Activated effector memory CD4-positive, alpha-beta T cell treated with anti-CD3 and anti-CD28 coated beads, Interleukin-2, amount 50 U/mL, for 16 hours (primary cell): ENCODE results near the gene GOLGA3.
"Not testable (repeated sequence)": the region's sequence is repeated elsewhere in the genome, so short reads cannot be mapped to it uniquely, and the experiment has no call there.

ENCODE experiments used
- DNase-seq: peaks from one replicate; pipeline ENCODE4 v3.0.0-alpha.2; 2020

Gene GOLGA3

DNA sequence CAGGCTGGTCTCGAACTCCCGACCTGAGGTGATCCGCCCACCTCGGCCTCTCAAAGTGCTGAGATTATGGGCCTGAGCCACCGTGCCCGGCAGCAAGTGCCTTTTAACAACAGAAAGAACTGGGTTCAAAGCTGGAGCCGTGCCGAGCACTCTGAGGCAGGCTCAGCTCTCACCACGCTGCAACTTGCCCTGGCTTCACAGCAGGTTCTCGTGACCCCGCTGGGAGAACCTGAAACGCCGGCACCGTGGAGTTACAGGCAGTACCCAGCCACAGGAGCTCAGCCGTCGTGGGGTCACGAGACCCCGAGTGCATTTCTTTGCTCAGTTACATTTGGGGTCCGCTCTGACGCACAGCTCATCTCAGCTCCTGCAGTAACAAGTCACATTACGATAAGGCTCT lies 14.4 kb downstream of the GOLGA3 start:
- no peak for DNase-seq

GRCh38 chr12:132813443-132813842 lies 15.2 kb downstream of the GOLGA3 start:
- no peak for DNase-seq

- no peak for DNase-seq
Observed at GRCh38 chr12:132812631-132813305, 15.9 kb downstream of the GOLGA3 start.

DNA sequence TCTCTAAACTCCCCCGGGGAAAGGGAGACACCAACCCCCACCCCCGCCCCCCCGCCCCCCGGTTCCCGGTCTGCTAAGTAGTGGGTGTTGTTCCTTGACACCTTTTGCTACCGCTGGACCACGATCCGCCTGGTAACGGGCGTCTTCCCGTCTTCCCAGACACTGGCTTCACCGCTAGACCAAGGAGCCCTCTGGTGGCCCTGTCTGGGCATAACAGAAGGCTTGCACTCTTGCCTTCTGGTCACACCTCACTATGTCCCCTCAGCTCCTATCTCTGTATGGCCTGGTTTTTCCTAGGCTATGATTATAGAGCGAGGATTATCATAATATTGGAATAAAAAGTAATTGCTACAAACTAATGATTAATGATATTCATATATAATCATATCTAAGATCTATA lies 19.3 kb downstream of the GOLGA3 start:
- peak; percentile 69 for DNase-seq

DNA sequence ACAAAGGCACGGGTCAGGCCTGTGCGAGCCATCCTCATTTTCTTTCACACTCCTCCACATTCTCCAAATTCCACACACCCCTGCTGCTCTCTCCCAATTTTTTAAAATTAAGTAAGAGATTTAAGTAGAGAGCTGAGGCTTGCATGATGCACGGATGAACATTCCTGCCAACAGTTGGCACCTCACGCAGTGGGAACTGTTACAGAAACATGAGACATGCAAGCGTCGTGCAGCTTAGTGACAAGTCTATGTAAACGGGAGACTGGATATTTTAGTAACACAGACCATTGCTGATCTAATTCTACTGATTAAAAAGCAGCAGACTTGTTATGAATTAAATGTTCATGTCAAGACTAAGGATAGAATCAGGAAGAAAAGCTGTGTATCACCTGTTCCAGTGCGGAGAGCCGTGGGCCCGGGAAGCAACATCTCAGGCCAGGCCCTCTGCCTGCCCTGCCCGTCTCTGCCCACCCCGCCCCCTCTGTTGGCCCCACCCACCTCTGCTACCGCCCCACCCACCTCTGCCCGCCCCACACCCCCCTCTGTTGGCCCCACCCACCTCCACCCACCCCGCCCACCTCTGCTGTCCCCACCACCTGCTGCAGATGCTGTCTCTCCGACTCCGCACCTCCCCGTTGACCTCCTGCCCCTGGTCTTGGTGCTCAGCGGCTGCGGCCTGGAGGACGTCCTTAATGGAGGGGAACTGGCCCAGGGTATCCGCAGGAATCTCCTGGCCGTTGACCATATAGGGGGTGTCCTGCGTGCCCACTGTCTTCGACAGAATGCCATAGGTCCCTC lies 21.2 kb downstream of the GOLGA3 start:
- DNase-seq: no peak

- no peak for DNase-seq
Observed at GRCh38 chr12:132806857-132807256, 21.8 kb downstream of the GOLGA3 start.

DNA sequence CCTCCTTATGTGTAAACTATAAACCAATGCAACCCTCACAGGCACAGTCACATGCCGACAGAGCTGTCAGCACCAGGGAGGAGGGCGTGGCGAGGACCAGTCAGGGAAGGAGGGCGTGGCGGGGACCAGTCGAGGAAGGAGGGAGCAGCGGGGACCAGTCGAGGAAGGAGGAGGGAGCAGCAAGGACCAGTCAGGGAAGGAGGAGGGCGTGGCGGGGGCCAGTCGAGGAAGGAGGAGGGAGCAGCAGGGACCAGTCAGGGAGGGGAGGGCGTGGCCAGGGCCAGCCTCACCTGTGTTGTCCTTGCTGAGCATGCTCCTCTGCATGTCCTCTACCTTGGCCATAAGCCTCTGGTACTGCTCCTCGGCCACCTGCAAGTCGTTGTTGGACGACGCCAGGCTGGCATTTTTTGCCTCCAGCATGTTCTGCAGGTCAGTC lies 24.2 kb downstream of the GOLGA3 start:
- no peak for DNase-seq

DNA sequence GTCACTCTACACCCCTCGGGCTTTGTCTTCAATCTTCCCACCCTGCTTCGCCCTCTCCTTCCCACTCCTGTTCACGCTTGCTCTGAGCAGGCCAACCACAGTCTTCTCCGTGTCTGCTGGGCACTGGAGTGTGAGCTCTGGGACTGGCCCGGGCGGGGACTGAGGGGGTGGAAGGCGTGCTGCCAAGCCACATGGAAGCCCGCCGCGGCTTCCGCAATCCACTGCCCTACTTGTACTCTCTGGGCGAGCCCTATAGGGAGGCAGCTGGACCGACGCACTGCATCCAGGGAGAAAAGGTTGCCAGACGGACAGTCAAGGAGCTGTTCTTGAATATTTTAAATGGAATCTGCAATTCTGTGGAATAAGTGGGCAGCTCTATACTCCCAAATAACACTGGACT lies 24.8 kb downstream of the GOLGA3 start:
- DNase-seq: no peak

- no peak for DNase-seq
Observed at GRCh38 chr12:132803125-132803524, 25.5 kb downstream of the GOLGA3 start.

GRCh38 chr12:132801741-132802140 lies 26.9 kb downstream of the GOLGA3 start:
- no peak for DNase-seq

GRCh38 chr12:132798836-132799235 lies 29.8 kb downstream of the GOLGA3 start:
- DNase-seq: no peak

DNA sequence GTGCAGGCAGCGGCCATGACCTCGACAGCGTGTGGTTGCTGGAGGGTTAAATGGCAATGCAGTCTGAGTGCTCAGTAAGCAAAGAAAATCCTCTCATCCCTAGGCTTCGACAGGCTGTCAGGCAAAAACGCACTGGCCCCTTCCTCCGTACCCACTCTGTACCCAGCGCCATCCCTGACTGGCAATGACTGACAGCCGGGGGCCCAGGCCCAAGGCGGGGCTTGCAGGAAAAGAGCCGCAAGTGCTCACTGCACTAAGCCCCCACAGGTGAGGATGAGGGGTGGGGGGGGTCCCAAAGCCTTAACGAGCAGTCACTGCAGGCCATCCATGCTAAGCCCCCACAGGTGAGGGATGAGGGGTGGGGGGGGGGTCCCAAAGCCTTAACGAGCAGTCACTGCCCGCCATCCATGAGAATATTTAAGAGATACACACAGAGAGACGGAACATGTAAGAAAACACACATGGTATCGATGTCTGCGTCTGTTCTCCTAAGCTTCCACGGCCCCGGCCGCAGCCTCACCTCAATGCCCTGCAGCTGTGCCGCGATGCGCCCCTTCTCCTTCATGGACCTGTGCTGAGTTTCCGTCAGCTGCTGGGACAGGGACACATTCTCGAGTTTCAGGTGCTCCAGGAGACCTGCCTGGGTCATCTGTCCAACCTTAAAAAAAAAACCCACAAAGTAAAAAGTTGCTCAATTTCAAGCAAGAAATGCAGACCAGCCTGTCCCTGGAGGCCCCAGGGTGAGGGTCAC lies 30.7 kb downstream of the GOLGA3 start:
- DNase-seq: no peak

- no peak for DNase-seq
Observed at GRCh38 chr12:132795847-132796246, 32.8 kb downstream of the GOLGA3 start.

DNA sequence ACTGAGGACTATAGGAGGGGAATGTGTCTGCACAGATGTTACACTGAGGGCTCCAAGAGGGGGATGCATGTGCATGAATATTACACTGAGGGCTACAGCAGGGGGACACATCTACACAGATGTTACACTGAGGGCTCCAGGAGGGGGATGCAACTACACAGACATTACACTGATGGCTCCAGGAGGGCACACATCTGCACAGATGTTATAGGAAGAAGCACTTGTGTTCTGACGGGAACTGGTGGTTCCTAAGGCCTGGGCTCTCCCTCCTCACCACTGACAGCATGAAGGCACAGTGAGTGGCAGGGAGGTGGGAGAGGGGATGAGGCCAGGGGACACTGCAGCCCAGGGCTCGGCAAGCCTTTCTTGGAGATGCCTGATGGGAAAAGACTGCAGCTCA lies 36.7 kb downstream of the GOLGA3 start:
- DNase-seq: not testable (repeated sequence)

DNA sequence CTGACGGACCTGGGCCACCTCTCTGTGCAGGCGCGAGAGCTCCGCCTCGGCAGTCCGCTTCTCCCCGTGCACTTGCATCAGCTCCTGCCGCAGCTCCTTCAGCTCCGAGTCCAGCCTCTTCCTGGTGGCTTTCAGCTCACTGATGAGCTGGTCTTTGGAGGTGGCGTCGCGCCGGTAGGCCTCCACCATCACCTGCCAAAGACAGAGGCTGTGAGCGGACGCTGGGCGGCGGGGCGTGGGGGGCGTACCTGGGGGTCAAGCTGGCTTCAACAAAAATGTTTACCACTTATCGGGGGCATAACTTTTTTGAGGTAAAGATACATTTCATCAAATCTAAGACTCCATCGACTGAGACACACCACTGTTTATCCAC lies 39.6 kb downstream of the GOLGA3 start:
- no peak for DNase-seq

GRCh38 chr12:132788375-132789098 lies 40.1 kb downstream of the GOLGA3 start:
- DNase-seq: no peak

DNA sequence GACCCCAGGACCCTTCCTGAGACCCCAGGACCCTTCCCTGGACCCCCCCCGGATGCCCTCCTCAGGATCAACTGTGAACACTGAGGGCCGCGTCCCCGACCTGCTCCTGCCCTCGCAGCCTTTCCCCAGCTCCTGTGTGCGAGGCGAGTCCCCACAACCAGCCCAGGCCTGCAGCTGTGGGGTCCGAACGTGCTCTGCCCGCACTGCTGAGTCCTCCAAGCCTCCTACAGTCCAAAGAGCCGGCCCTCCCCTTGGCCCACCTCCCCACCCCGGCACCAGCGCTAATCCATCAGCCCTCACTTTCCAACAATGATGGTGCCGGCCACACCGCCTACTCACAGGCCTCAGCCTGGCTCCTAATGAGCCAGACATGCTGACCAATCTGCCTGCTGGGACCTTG lies 40.8 kb downstream of the GOLGA3 start:
- no peak for DNase-seq

- no peak for DNase-seq
Observed at GRCh38 chr12:132786192-132786591, 42.5 kb downstream of the GOLGA3 start.

DNA sequence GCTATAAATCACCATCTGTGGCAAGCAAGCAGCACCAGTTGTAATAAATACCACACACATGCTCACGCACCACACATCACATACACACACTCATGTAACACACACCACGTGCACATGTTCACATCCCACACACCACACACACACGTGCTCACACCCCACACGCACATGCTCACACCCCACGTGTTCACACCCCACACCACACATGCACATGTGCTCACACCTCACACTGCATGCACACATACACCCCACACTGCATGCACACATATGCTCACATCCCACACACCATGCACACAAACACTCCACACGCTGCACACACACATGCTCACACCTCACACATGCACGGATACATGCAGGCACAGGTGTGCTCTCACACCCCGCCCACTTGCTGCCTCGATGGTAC lies 44.1 kb downstream of the GOLGA3 start:
- DNase-seq: no peak

GRCh38 chr12:132783917-132784531 lies 44.6 kb downstream of the GOLGA3 start:
- DNase-seq: no peak

GRCh38 chr12:132781938-132782337 lies 46.7 kb downstream of the GOLGA3 start:
- DNase-seq: no peak

DNA sequence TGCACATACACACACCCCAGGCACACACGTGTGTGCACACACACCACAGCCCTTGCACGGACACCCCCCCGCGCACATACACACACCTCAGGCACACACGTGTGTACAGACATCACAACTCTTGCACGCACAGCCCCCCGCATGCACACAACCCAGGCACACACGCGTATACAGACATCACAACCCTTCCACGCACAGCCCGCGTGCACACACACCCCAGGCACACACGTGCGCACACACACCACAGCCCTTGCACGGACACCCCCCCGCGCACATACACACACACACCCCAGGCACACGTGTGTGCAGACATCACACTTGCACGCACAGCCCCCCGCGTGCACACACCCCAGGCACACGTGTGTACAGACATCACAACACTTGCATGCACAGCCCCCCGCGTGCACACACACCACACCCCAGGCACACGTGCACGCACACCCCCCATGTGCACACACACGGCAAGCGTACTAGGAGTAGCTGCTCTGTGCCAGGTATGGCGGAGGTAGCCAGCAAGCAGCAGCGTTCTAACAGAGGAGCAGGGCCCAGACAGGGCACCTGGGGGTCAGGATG lies 48.8 kb downstream of the GOLGA3 start:
- no peak for DNase-seq
